GM18951 (cell line): ENCODE data around the gene GPAT2.
"Not testable (repeated sequence)": the region's sequence is repeated elsewhere in the genome, so short reads cannot be mapped to it uniquely, and the experiment has no call there.

Experiments
- POLR2A ChIP-seq: IDR thresholded peaks from 4 replicates; pipeline ENCODE4 v1.6.1; 2011; ENCODE audit warnings: mild to moderate bottlenecking; ENCODE audit not compliant: insufficient read length, insufficient read depth; ENCODE audit errors: extremely low read depth
- in situ Hi-C: fragments of 300-500 bp; cut with MboI; formaldehyde crosslinking; loops from one replicate; pipeline ENCODE4 v1.12.0; 2022; ENCODE audit warnings: low sequenced_read_pairs, mixed read lengths, inconsistent platforms; ENCODE audit not compliant: unreplicated experiment

GPAT2 gene, protein sequence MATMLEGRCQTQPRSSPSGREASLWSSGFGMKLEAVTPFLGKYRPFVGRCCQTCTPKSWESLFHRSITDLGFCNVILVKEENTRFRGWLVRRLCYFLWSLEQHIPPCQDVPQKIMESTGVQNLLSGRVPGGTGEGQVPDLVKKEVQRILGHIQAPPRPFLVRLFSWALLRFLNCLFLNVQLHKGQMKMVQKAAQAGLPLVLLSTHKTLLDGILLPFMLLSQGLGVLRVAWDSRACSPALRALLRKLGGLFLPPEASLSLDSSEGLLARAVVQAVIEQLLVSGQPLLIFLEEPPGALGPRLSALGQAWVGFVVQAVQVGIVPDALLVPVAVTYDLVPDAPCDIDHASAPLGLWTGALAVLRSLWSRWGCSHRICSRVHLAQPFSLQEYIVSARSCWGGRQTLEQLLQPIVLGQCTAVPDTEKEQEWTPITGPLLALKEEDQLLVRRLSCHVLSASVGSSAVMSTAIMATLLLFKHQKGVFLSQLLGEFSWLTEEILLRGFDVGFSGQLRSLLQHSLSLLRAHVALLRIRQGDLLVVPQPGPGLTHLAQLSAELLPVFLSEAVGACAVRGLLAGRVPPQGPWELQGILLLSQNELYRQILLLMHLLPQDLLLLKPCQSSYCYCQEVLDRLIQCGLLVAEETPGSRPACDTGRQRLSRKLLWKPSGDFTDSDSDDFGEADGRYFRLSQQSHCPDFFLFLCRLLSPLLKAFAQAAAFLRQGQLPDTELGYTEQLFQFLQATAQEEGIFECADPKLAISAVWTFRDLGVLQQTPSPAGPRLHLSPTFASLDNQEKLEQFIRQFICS

DNA sequence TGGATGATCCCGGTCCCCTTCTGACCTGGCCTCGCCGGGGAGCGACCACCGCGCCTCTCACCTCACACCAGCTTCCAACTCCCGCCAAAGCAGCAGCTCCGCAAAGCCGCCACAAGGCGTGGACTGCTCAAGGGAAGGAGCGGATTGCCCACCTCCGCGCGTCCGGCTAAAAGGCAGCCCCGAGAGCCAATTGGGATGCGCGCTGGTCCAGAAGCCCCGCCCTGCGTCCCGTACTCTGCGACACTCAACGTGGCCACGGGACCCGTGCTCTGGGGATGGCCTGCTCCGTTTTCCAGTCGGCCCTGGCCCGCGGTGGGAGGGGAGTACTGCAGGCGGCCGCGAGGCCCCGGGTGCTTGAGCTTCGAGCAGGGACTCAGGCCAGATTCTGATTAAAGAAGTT, at the start of gene GPAT2:
Gene GPAT2, minus strand, starts transcription at position 125 of the 400 bp plus-strand sequence. CDS start 2,557 bp downstream, outside the sequence.
- in situ Hi-C loops = not testable (repeated sequence)

DNA sequence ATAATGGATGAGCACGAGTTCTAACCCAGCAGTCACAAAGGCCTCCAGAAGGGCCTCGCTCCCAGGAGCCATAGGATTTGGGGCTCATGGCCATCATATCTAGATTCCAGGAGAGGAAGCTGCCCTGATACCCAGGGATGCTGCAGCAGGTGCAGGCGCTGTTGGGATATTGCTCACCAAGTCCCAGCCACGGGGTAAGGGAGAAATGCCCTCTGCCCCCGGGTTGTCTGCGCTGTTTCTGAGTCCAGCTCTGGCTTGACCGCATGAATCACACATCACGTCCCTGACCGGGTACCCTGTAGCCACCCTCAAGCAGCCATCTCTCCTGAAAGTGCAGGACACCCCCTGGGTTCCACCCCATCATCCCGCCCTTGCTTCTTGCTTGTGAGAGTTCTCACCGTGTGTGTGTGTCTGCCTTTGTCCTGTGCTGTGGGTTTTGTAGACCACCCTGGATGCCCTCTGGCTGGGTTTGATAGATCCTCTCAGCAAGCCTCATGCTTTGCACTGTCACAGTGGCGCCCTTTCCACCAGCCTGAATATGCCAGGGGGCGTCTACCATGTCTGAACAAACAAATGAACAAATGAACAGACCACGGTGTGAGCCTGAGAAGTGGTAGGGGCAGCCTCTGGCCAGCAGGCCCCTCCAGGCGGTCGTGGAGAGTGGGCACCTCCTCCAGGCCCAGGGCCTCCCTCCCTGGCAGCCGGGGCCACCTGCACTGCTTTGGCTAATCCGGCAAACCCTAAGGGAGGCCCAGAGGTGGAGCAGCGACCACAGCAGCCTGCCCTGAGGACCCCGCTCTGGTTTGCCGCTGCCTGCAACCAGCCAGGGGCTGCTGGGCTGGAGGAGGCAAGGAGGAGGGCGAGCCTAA, 49.5 kb upstream of the GPAT2 start:
- TF ChIP-seq POLR2A = no peak
- in situ Hi-C loops = loop anchor here (25.0 kb wide), 1 partner anchor 297 kb away; no protein-coding TSS in a partner anchor

DNA sequence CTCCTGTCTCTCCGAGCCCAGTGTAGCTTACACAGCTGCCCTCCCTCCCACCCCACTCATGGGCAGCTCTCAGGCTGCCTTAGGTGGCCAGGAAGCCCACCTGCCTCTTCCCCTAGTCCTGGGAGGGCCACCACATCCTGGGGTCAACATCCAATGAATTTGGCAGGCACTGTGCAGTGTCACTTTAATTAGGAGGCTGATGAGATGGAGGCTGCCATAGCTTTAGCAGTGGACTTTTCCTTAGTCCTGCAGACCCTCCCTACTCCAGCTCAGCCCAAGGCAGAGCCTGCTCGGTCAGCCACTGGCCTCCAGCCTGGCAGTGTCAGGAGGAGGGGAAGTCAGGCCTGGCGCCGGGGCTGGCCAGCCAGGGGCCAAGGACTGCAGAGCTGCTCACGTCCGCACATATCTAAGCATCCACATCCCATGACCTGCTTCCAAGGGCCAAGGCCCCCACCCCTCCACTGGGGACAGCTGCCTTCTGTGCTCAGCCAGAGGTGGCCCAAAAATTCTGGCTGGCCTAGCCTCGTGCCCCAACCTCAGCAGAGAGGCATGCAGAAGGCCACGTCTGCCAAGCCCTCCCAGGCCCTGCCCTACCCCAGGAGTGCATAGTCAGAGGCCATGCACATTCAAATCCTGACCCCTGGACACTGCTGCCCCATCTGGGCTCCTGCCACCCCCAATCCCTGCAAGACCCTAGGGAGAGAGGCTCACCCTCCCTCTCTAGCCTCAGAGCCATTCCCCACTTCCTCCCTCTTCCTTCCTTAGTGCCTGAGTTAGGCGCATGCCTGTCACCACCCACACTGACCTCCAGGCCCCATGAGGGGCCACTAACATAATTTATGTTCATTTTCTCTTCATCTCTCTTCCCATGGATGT, 48.6 kb upstream of the GPAT2 start:
- TF ChIP-seq POLR2A = no peak
- in situ Hi-C loops = loop anchor here (25.0 kb wide), 1 partner anchor 296 kb away; no protein-coding TSS in a partner anchor

DNA sequence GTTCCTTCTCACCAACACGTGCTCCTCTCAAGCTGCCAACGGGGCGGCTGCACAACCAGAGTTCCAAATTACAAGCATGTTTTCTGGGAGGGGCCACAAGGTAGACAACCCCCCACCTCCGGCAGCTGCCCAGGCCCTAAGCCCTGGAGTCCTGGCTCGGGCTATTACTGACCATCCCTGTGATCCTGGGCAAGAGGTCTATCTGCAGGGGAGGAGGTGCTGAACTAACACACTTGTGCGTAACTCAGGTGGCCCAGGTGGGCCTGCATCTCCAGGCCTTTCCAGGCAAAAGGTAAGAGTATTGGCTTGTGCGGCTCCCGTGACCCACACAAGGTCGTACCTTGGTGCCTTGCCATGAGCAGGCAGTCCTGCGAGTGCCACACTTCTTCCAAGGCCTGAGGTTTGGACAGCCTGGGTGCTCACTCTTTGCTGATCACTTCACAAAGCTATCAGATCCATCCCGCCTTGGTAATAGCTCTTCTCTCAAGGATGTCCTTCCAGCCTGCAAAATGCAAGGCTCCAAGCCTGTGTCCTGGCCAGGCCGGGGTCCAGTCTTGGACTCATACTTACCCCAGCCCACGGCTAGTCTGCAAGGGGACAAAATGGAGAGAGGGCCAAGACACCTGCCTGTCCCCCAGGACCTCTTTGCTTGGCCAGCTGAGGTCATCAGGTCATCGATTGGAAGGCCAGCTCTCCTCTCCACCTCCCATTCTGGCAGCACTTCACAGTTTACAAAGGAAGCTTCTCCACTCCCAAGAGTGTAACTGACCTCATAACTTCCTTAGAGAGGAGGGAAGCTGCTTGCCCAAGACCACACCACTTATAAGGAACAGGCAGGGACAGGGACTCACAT, 47.7 kb upstream of the GPAT2 start:
- no peak for TF ChIP-seq POLR2A
- in situ Hi-C loops = loop anchor here (25.0 kb wide), 1 partner anchor 295 kb away; no protein-coding TSS in a partner anchor

DNA sequence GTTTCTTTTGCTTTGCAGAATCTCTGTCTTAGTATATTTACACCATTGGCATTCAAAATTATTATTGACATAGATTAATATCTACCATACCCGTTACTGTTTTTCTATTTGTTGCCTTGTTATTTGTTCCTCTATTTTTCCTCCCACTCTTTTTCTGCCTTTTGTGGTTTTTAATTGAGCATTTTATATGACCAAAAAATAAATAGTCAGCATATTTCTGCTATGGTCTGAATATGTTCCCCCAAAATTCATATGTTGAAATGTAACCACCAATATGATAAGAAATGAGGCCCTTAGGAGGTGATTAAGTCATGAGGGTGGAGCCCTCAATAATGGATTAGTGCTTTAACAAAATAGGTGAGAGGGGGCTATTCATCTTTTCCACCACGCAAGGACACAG, 46.3 kb upstream of the GPAT2 start:
- no peak for TF ChIP-seq POLR2A
- in situ Hi-C loops = loop anchor here (25.0 kb wide), 1 partner anchor 294 kb away; no protein-coding TSS in a partner anchor

DNA sequence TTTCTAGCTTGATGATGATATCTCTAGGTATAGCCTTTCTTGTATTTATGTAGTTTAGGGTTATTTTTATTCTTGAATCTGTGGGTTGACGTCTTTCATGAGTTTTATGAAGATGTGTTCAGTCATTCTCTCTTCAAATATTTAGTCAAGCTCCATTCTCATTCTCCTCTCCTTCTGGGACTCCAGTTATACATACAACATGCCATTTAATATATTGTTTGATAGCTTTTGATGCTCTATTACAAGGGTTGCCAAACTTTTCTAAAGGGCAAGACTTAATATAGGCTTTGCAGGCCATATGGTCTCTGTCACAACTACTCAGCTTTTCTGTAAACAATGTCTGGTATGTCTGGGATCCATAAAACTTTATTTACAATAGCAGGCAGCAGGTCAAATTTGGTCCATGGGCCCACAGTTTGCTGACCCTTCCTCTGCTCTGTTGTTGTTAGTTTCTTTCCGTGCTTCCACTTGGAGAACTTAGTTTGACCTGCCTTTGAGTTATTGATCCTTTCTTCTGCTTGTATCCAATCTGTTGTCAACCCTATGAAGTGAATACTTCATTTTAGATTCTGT, 40.6 kb upstream of the GPAT2 start:
- in situ Hi-C loops = loop anchor here (25.0 kb wide), 1 partner anchor 288 kb away; no protein-coding TSS in a partner anchor
- TF ChIP-seq POLR2A = no peak

DNA sequence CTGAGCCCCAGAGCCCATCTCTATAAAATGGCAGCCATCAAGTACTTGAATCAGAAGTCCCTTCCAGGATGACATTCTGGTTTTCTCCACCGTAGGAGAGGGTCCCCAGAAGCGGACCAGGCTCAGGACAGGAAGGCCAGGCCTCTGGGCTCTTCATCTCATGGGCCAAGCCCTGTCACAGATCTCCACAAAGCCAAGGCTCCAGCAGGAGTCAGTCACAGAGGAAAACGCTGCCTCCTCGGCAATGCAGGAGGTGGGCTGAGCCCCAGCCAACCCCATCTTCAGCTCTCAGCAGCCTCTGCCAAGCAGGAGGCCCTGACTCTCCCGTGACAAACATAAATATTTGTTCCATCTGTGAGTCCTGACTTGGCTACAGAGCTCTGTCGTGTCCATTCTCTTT, 39.4 kb upstream of the GPAT2 start:
- TF ChIP-seq POLR2A = no peak
- in situ Hi-C loops = no loop called here

DNA sequence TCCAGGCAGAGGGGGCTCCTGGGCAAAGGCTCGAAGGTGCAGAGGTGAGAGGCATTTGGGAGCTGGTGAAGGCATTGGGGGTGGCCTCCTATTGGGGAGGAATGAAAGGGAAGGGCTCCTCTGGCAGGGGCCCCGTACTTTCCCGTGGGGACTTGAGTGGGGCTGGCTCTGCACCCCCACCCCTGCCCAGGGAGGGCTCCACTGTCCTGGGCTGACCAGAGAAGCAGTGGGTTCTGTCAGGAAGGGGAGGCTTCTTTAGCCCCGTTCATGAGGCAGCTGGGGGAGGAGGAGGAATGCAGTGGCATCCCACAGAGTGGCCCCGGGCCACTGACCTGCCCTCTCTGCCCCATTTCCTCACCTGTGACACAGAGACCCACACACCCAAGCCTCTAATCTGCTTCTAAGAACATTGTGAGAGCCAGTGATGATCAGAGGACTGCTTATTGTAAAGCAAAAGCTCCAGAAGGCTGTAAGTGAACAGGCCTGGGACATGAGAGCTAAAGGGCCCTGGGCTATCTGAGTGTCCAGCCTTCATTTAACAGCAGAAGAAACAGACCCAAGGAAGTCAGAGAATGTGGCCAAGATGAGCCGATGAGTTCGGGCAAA, 38.6 kb upstream of the GPAT2 start:
- in situ Hi-C loops = no loop called here
- no peak for TF ChIP-seq POLR2A

DNA sequence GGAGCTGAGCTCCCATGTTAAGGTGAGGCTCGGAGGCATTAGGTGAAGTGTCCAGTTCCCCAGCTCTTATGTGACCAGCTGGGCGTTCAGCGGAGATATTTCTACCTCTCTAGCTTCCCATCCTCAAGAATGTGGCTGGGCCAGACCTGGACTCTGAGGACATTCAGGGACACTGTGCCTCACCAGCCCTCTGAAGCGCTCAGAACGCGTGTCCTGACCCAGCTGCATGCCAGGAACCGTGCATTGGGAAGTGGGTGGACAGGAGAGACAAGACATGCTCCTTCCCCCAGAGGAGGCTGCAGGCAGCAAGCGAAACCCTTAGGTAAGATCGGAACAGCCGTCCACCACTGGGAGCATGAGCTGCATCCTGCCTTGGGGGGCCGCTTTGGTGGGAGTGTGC, 38.0 kb upstream of the GPAT2 start:
- in situ Hi-C loops = no loop called here
- no peak for TF ChIP-seq POLR2A

DNA sequence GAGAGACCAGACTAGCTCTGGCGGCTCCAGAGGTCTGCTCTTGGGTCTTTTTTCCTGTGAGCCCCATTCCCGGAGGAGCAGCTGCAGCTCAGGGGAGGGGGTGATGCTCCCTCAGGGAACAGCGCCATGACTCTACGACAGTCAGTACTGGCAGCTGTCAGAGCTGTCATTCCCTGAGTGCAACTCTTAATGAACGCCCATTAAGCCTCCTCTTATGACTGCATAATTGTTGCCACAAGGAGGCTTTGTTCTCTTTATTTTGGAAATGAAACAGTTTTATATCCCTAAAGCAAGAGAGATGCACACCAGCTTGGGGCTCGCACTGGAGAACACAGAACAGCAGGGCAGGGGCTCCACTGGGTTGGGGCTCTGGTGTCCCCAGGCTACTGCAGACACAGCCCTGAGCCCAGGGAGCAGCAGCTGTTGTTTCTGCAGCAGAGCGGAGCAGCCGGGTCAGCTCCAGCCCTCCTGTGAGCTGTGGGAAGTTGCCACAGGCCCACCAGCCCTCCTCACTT, 37.3 kb upstream of the GPAT2 start:
- in situ Hi-C loops = not testable (repeated sequence)

DNA sequence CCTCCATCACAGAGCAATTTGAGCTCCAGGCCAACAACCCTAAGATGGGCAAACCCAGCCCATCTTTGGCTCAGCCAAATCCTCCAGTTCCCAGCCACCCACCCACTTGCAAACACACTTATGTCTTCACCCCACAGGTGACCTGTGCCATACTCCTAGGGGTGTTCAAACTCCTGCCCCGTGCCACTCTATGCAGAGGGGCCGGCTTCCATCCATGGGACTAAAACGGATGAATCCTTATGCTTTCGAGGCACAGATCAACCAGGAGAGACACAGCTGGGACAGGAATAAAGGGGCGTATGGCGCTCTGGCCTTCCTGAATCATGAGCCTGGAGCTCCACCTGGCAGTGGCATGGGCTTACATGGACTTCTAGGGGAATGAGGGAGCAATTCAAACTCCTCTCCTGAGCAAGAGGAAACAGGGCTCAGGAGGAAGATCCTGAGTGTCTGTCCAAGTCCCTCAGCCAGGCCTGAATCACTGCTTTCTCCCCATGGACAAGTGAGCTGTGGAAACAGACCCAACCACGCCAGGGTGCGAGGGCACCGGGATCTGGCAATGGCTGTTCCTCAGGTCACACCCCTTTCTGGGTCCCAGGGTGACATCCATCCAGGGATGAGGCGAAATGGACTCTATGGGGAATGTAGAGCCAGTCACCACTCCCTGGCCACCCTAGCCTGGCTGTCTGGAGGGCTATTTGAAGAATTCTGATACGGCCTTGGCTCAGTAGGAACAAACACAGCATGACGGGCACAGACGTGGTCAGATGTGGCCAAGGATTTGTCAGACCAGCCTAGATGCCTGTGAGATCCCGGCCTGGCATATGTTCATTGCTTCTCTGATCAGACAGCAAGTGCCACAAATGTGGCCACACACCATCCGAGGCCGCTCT, 36.6 kb upstream of the GPAT2 start:
- in situ Hi-C loops = not testable (repeated sequence)

DNA sequence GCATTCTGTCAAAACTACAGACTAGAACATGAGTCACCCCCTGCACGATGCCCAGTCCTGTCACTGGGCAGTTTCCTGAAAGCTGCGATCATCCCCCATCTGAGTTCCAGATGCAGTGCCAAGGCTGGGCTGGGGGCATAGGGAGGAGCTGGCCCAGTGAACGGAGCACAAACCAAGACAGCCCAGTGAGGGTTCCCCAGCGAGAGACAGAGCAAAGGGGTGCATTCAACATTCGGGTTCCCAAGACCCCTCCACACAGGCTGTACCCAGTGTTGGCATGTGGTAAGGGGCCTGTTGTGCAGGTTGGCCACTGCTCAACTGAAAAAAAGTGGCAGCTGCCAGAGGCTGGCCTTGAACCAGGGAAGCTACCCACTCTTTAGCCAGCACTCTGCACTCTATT, 35.6 kb upstream of the GPAT2 start:
- in situ Hi-C loops = not testable (repeated sequence)

DNA sequence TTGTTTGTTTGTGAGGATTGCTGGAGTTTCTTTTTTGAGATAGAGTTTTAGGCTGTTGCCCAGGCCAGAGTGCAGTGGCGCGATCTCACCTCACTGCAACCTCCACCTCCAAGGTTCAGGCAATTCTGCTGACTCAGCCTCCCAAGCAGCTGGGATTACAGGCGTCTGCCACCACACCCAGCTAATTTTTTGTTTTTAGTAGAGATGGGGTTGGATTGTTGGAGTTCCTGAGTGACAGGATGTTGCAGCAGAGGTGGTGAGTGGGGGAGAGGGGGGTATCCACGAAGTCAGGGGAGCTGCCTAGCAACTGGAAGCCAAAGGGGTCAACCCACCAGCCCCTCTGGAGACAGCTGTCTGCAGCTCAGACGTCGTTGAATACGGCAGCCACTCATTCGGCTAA, 35.2 kb upstream of the GPAT2 start:
- in situ Hi-C loops = loop anchor here (10.0 kb wide), 1 partner anchor 1545 kb away; no protein-coding TSS in a partner anchor

DNA sequence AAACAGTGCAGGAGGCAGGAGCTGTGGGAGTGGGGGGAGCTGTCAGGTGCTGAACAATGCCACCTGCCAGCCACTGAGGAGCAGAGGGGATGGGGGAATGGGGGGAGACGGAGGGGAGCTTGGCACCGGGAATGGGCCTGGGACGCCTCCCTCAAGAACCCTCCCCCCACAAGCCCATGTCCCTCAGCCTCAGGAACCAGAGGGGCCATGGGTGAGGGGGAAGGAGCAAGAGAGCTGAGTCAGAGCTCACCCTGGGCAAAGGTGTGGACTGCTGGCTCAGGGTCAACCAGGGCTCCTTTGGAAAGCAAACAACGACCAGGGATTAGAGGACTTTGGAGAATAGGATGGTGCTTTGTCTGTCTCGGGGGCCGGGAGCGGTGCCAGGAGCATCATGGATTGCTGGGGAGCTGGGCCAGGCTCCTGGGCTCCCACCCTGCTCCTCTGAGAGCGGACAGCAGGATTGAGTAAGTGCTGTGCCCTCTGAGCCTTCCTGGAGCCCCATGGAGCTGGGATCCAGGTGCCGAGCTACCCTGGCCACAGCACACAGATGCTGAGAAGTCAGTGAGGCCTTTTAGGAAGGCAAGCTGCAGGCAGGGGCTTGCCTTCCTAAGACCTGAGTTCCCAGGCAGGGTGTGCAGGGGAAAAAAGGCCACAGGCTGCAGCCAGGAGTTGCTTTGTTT, 33.3 kb upstream of the GPAT2 start:
- in situ Hi-C loops = loop anchor here (10.0 kb wide), 1 partner anchor 1547 kb away; no protein-coding TSS in a partner anchor
